ENCODE measurements around the gene CPA2. TPM values are rescaled to one million over a fixed set of nuclear protein-coding genes. Genes with fewer than 3 reads are reported as not detected.
A peak's percentile ranks its signal among the peaks of the same experiment; 100 is the strongest.

The CPA2 gene
- total and polyA plus RNA-seq, 2 donors, result 0.14 to 0.71 TPM

DNA sequence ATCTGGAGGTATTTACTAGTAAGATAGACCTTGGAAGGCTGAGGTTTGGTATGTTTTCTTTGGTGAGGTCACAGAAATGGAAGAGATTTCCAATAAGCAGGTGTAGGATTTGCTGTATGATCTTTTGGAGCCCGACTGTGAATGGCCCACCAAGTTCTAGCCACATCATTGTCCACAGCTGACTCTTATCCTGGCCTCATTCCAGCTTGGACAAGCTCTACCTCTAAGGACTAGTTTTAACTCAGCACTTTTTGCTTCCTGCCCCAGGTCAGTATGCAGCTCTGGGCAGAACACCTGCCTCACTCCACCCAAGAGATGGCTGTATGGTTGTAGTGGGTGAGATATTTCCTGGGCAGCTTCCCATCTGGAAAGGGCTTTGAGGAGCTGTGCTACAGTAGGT is 20.2 kb downstream of the CPA2 start:
- H3K36me3 ChIP-seq (ENCODE audit: control insufficient read depth in 2 of 2, insufficient read depth in 2 of 2, low read length in 1 of 2), result no peaks in the 10 kb centered on the region
- WGBS, result 98% methylated on average over 1 of the region's 1 CpG

DNA sequence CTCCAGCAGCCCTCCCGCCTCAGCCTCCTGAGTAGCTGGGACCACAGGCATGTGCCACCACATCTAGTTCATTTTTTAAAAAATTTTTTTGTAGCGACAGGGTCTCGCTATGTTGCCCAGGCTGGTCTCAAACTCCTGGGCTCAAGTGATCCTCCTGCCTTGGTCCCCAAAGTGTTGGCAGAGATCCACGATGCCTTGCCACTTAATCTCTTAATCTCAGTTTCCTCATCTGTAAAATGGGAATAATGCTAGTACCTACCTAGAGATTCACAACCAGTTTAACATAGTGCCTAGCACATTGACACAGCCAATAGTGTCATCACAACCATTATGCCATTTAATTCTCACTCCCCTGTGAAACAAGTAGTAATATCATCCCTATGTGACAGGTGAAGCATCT is 21.5 kb downstream of the CPA2 start:
- no peak overlapping the region for H3K27ac ChIP-seq (ENCODE audit: low read depth in 1 of 2, low read length in 1 of 2)
- H3K4me3 ChIP-seq (ENCODE audit: low read length in 2 of 2), result no peak overlapping the region
- 98% methylated on average over 4 of the region's 4 CpGs for WGBS
- DNase-seq (ENCODE audit: low read depth in 6 of 9, low spot score in 9 of 9), result no peak
- H3K36me3 ChIP-seq (ENCODE audit: control insufficient read depth in 2 of 2, insufficient read depth in 2 of 2, low read length in 1 of 2), result no peaks in the 10 kb centered on the region
- H3K9me3 ChIP-seq (ENCODE audit: control insufficient read depth in 2 of 2, insufficient read depth in 1 of 2, low read length in 1 of 2), result no peaks in the 10 kb centered on the region
- H3K4me1 ChIP-seq (ENCODE audit: control insufficient read depth in 2 of 2, insufficient read depth in 2 of 2, low read length in 2 of 2), result peaks cover 0 to 3% of the 10 kb centered on the region in 2 donors
- no peaks in the 10 kb centered on the region for H3K27me3 ChIP-seq (ENCODE audit: control insufficient read depth in 2 of 2, insufficient read depth in 1 of 2, low read length in 1 of 2)

More for the DNA sequence above, 20.2 kb downstream of the CPA2 start:
- H3K4me3 ChIP-seq (ENCODE audit: low read length in 2 of 2), result no peak overlapping the region
- H3K27ac ChIP-seq (ENCODE audit: low read depth in 1 of 2, low read length in 1 of 2), result no peak overlapping the region
- no peaks in the 10 kb centered on the region for H3K9me3 ChIP-seq (ENCODE audit: control insufficient read depth in 2 of 2, insufficient read depth in 1 of 2, low read length in 1 of 2)
- DNase-seq (ENCODE audit: low read depth in 6 of 9, low spot score in 9 of 9), result no peak
- no peaks in the 10 kb centered on the region for H3K27me3 ChIP-seq (ENCODE audit: control insufficient read depth in 2 of 2, insufficient read depth in 1 of 2, low read length in 1 of 2)
- peaks cover 0 to 3% of the 10 kb centered on the region in 2 donors for H3K4me1 ChIP-seq (ENCODE audit: control insufficient read depth in 2 of 2, insufficient read depth in 2 of 2, low read length in 2 of 2)

DNA sequence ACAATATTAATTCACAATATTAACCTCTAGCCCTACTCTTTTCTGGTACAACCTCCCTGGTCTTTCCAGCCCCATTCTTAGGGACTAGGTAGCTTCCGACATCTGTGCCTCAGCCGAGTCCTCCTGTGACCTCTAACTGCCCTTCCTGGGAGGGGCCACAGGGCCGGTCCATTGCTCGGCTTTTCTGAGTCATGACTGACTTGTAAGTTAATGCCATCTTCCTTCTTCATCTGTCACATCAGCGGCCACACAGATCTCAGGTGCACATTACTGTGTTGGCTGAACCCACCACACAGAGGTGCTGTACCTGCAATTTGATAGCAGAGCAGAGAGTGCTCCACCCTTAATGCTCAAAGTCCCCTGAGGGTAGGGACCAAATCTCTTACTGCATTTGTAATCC is 22.2 kb downstream of the CPA2 start:
- Histone ChIP-seq H3K9me3 (ENCODE audit: control insufficient read depth in 2 of 2, insufficient read depth in 1 of 2, low read length in 1 of 2) (peaks cover 0 to 4% of the 10 kb centered on the region in 2 donors), H3K36me3 (ENCODE audit: control insufficient read depth in 2 of 2, insufficient read depth in 2 of 2, low read length in 1 of 2) (no peaks in the 10 kb centered on the region), H3K4me1 (ENCODE audit: control insufficient read depth in 2 of 2, insufficient read depth in 2 of 2, low read length in 2 of 2) (peaks cover 3 to 8% of the 10 kb centered on the region in 2 donors), H3K27me3 (ENCODE audit: control insufficient read depth in 2 of 2, insufficient read depth in 1 of 2, low read length in 1 of 2) (no peaks in the 10 kb centered on the region), H3K27ac (ENCODE audit: low read depth in 1 of 2, low read length in 1 of 2) (no peak overlapping the region), H3K4me3 (ENCODE audit: low read length in 2 of 2) (no peak overlapping the region)
- no peak for DNase-seq (ENCODE audit: low read depth in 6 of 9, low spot score in 9 of 9)
- 95% methylated on average over 5 of the region's 5 CpGs for WGBS

DNA sequence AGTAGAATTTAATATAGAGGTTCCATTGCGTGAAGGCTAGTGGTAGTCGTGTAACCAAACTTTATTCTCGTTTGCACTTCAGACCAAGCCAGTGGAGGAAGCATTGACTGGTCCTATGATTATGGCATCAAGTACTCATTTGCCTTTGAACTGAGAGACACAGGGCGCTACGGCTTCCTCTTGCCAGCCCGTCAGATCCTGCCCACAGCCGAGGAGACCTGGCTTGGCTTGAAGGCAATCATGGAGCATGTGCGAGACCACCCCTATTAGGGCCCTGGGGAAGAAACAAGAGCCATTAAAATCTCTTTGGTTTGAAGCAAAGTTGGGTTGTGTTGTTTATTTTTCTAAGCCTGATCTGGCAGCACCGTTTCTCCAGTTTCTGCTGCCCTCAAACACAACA is 22.8 kb downstream of the CPA2 start:
- Histone ChIP-seq H3K4me3 (ENCODE audit: low read length in 2 of 2) (no peak overlapping the region), H3K27me3 (ENCODE audit: control insufficient read depth in 2 of 2, insufficient read depth in 1 of 2, low read length in 1 of 2) (no peaks in the 10 kb centered on the region), H3K27ac (ENCODE audit: low read depth in 1 of 2, low read length in 1 of 2) (no peak overlapping the region), H3K36me3 (ENCODE audit: control insufficient read depth in 2 of 2, insufficient read depth in 2 of 2, low read length in 1 of 2) (no peaks in the 10 kb centered on the region), H3K4me1 (ENCODE audit: control insufficient read depth in 2 of 2, insufficient read depth in 2 of 2, low read length in 2 of 2) (peaks cover 3 to 11% of the 10 kb centered on the region in 2 donors), H3K9me3 (ENCODE audit: control insufficient read depth in 2 of 2, insufficient read depth in 1 of 2, low read length in 1 of 2) (peaks cover 0 to 10% of the 10 kb centered on the region in 2 donors)
- no peak for DNase-seq (ENCODE audit: low read depth in 6 of 9, low spot score in 9 of 9)
- WGBS, result 96% methylated on average over 9 of the region's 9 CpGs

DNA sequence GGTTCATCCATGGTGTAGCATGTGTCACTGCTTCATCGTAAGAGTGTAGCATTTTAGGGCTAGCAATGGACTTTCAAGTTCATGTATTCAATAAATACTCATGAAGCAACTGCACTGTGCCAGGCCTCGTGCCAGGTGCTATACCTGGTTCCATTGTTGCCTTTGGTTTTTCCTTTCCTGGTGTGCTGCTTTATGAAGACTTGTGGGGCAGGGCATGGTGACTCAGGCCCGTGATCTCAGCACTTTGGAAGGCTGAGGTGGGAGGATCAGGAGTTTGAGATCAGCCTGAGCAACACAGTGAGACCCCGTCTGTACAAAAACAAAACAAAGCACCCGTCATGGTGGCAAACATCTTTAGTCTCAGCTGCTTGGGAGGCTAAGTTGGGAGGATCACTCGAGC is 24.1 kb downstream of the CPA2 start:
- no peaks in the 10 kb centered on the region for H3K36me3 ChIP-seq (ENCODE audit: control insufficient read depth in 2 of 2, insufficient read depth in 2 of 2, low read length in 1 of 2)
- 97% methylated on average over 6 of the region's 6 CpGs for WGBS
- H3K4me1 ChIP-seq (ENCODE audit: control insufficient read depth in 2 of 2, insufficient read depth in 2 of 2, low read length in 2 of 2), result peaks cover 3 to 21% of the 10 kb centered on the region in 2 donors
- no peak overlapping the region for H3K4me3 ChIP-seq (ENCODE audit: low read length in 2 of 2)
- no peak overlapping the region for H3K27ac ChIP-seq (ENCODE audit: low read depth in 1 of 2, low read length in 1 of 2)
- DNase-seq (ENCODE audit: low read depth in 6 of 9, low spot score in 9 of 9), result no peak
- H3K27me3 ChIP-seq (ENCODE audit: control insufficient read depth in 2 of 2, insufficient read depth in 1 of 2, low read length in 1 of 2), result no peaks in the 10 kb centered on the region
- peaks cover 0 to 15% of the 10 kb centered on the region in 2 donors for H3K9me3 ChIP-seq (ENCODE audit: control insufficient read depth in 2 of 2, insufficient read depth in 1 of 2, low read length in 1 of 2)

DNA sequence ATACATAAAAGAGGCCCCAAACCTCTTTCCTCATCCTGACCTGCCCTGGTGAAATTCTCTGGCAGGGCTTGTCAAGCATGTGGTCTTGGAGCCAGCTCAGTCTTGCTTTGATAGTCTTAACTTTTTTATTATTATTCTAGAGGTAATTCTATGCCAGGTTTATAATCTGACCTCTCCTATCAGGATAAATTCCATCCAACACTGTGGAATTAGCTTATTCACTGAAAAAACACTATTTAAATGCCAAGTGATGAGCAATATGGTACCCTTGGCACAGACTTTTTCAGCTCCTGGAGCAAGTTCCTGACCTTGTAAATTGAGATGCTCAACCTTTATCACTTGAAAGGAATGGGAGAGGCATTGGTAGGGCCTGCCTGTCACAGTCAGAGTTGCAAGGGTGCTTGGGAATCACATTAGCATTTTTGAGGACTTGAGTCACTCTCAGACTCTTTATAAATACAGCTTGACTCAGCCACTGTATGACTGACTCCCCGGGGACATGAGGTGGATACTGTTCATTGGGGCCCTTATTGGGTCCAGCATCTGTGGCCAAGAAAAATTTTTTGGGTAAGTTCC is 26.1 kb downstream of the CPA2 start, which contains the start of gene CPA4:
Gene CPA4, plus strand, starts transcription at position 480 of the 576 bp plus-strand sequence. Its CDS starts 20 bp downstream, at position 500.
- DNase-seq (ENCODE audit: low read depth in 6 of 9, low spot score in 9 of 9), result no peak
- H3K4me1 ChIP-seq (ENCODE audit: control insufficient read depth in 2 of 2, insufficient read depth in 2 of 2, low read length in 2 of 2), result peaks cover 3 to 24% of the 10 kb centered on the region in 2 donors
- H3K27ac ChIP-seq (ENCODE audit: low read depth in 1 of 2, low read length in 1 of 2), result peak within 1 kb of the TSS in 1 of 2 donors; percentile 44
- no peak within 1 kb of the TSS for H3K4me3 ChIP-seq (ENCODE audit: low read length in 2 of 2)
- H3K9me3 ChIP-seq (ENCODE audit: control insufficient read depth in 2 of 2, insufficient read depth in 1 of 2, low read length in 1 of 2), result peaks cover under 1 to 15% of the 10 kb centered on the region in 2 donors
- no peaks in the 10 kb centered on the region for H3K27me3 ChIP-seq (ENCODE audit: control insufficient read depth in 2 of 2, insufficient read depth in 1 of 2, low read length in 1 of 2)
- WGBS, result 89% methylated on average over 1 of the region's 1 CpG
- no peaks in the 10 kb centered on the region for H3K36me3 ChIP-seq (ENCODE audit: control insufficient read depth in 2 of 2, insufficient read depth in 2 of 2, low read length in 1 of 2)

- Histone ChIP-seq H3K27ac (ENCODE audit: low read depth in 1 of 2, low read length in 1 of 2) (peak overlapping the region in 1 of 2 donors; percentile 44), H3K27me3 (ENCODE audit: control insufficient read depth in 2 of 2, insufficient read depth in 1 of 2, low read length in 1 of 2) (no peaks in the 10 kb centered on the region), H3K36me3 (ENCODE audit: control insufficient read depth in 2 of 2, insufficient read depth in 2 of 2, low read length in 1 of 2) (no peaks in the 10 kb centered on the region), H3K4me1 (ENCODE audit: control insufficient read depth in 2 of 2, insufficient read depth in 2 of 2, low read length in 2 of 2) (peaks cover 3 to 27% of the 10 kb centered on the region in 2 donors), H3K4me3 (ENCODE audit: low read length in 2 of 2) (no peak overlapping the region), H3K9me3 (ENCODE audit: control insufficient read depth in 2 of 2, insufficient read depth in 1 of 2, low read length in 1 of 2) (peaks cover 1 to 15% of the 10 kb centered on the region in 2 donors)
- DNase-seq (ENCODE audit: low read depth in 6 of 9, low spot score in 9 of 9), result no peak
- 88% methylated on average over 8 of the region's 8 CpGs for WGBS
Measured at GRCh38 chr7:130293521-130293920, 26.9 kb downstream of the CPA2 start.

GRCh38 chr7:130294314-130294713 is 27.7 kb downstream of the CPA2 start:
- Histone ChIP-seq H3K27me3 (ENCODE audit: control insufficient read depth in 2 of 2, insufficient read depth in 1 of 2, low read length in 1 of 2) (no peaks in the 10 kb centered on the region), H3K4me1 (ENCODE audit: control insufficient read depth in 2 of 2, insufficient read depth in 2 of 2, low read length in 2 of 2) (peaks cover 3 to 29% of the 10 kb centered on the region in 2 donors), H3K9me3 (ENCODE audit: control insufficient read depth in 2 of 2, insufficient read depth in 1 of 2, low read length in 1 of 2) (peaks cover 1 to 15% of the 10 kb centered on the region in 2 donors), H3K36me3 (ENCODE audit: control insufficient read depth in 2 of 2, insufficient read depth in 2 of 2, low read length in 1 of 2) (no peaks in the 10 kb centered on the region), H3K4me3 (ENCODE audit: low read length in 2 of 2) (no peak overlapping the region), H3K27ac (ENCODE audit: low read depth in 1 of 2, low read length in 1 of 2) (peak overlapping the region in 1 of 2 donors; percentile 80)
- DNase-seq (ENCODE audit: low read depth in 6 of 9, low spot score in 9 of 9), result peak in 2 of 9 donors; percentile 28 to 47
- WGBS, result 25% methylated on average over 5 of the region's 5 CpGs

DNA sequence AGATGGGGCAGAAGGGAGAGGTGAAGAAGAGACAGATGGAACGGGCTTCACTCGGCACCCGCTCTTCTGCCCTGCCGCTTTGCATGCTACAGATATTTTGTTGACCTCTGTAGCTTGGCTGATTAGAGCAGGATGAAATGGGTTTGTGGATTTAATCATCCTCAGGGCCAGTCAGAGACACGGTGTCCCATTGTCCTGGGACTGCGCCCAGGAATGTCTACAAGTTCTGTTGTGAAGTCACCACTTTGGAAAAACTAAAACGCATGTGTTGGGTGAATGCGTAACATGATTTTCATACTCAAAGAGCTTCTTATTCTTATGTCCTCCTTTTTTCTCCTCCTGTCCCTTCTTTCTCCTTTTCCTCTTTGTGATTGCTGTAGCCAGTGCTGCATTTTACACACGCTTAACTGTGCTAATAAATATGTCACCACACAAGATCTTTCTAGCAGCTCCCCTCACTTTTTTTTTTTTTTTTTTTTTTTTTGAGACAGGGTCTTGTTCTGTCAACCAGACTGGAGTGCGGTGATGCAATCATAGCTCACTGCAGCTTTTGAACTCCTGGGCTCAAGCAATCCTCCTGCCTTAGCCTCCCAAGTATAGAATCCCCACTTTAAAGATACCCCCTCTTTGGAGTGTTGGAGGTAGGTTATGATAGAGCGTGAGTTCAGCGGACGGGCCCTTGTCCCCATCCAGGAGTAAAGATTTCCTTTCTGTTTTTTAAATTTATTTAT is 29.7 kb downstream of the CPA2 start:
- H3K4me1 ChIP-seq (ENCODE audit: control insufficient read depth in 2 of 2, insufficient read depth in 2 of 2, low read length in 2 of 2), result peaks cover 3 to 34% of the 10 kb centered on the region in 2 donors
- no peak overlapping the region for H3K4me3 ChIP-seq (ENCODE audit: low read length in 2 of 2)

More for the DNA sequence above, 29.7 kb downstream of the CPA2 start:
- no peak overlapping the region for H3K27ac ChIP-seq (ENCODE audit: low read depth in 1 of 2, low read length in 1 of 2)
- no peaks in the 10 kb centered on the region for H3K27me3 ChIP-seq (ENCODE audit: control insufficient read depth in 2 of 2, insufficient read depth in 1 of 2, low read length in 1 of 2)
- no peaks in the 10 kb centered on the region for H3K36me3 ChIP-seq (ENCODE audit: control insufficient read depth in 2 of 2, insufficient read depth in 2 of 2, low read length in 1 of 2)
- peaks cover 1 to 17% of the 10 kb centered on the region in 2 donors for H3K9me3 ChIP-seq (ENCODE audit: control insufficient read depth in 2 of 2, insufficient read depth in 1 of 2, low read length in 1 of 2)
- DNase-seq (ENCODE audit: low read depth in 6 of 9, low spot score in 9 of 9), result no peak
- 99% methylated on average over 13 of the region's 13 CpGs for WGBS
